ENCODE measurements around the gene ZNF84. TPM values are rescaled to one million over a fixed set of nuclear protein-coding genes. Genes with fewer than 3 reads are reported as not detected.

The ZNF84 gene
- total RNA-seq, 1 experiment from 2014 or later, result 18.0 TPM

DNA sequence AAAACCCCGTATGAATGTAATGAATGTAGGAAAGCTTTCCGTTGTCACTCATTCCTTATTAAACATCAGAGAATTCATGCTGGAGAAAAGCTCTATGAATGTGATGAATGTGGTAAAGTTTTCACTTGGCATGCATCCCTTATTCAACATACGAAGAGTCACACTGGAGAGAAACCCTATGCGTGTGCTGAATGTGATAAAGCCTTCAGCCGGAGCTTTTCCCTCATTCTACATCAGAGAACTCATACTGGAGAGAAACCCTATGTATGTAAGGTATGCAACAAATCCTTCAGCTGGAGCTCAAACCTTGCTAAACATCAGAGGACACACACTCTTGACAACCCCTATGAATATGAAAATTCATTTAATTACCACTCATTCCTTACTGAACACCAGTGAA lies 68.9 kb downstream of the ZNF84 start:
- POLR2A ChIA-PET (ENCODE audit: unreplicated experiment), result no interaction called here

DNA sequence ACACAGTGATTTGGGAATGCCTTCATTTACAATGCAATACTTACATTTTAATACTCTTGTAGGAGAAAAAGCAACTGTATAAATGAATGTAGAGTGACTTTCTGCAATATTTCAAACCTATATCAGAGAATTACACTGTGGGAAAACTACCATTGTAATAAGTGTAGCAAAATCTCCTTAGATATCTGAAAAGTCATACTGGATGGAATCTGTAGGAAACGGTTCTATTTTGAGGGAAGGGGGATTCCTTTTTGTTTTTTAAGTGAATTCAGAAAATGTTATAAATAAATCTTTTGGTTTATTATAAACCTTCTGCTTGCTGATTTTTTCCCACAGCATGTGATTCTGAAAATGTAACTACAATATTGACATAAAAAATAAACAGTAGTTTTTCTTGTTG lies 69.8 kb downstream of the ZNF84 start:
- no TSS peak for BruUV-seq (replicated peaks)

More for the DNA sequence above, 68.9 kb downstream of the ZNF84 start:
- intact Hi-C loops (cut with micrococcal nuclease; ENCODE audit: unreplicated experiment), result no loop called here
- no peak overlapping the region for H3K4me3 ChIP-seq
- H3K9me2 ChIP-seq (ENCODE audit: insufficient read depth), result no peaks in the 10 kb centered on the region
- H3K27ac ChIP-seq, result no peak overlapping the region
- no peaks in the 10 kb centered on the region for H4K20me1 ChIP-seq (ENCODE audit: insufficient read depth)
- H3K4me2 ChIP-seq, result no peak overlapping the region
- H3K4me1 ChIP-seq (replicated peaks; ENCODE audit: insufficient read depth), result no peaks in the 10 kb centered on the region
- no peaks in the 10 kb centered on the region for H3K79me2 ChIP-seq (ENCODE audit: low read depth)
- no peak overlapping the region for H2AFZ ChIP-seq
- CTCF ChIA-PET, result no interaction called here
- peaks cover 11% of the 10 kb centered on the region for H3F3A ChIP-seq (ENCODE audit: insufficient read depth, low read depth)
- no peak for DNase-seq
- peaks cover 52% of the 10 kb centered on the region for H3K36me3 ChIP-seq (ENCODE audit: low read depth)
- no peak for TF ChIP-seq EZH2 (IDR thresholded peaks at IDR 0.05; ENCODE audit: low read depth)
- no peaks in the 10 kb centered on the region for H3K27me3 ChIP-seq (ENCODE audit: insufficient read depth, low read depth)
- peaks cover 83% of the 10 kb centered on the region for H3K9me3 ChIP-seq (ENCODE audit: insufficient read depth, low read depth)
- BruUV-seq (replicated peaks), result no TSS peak

DNA sequence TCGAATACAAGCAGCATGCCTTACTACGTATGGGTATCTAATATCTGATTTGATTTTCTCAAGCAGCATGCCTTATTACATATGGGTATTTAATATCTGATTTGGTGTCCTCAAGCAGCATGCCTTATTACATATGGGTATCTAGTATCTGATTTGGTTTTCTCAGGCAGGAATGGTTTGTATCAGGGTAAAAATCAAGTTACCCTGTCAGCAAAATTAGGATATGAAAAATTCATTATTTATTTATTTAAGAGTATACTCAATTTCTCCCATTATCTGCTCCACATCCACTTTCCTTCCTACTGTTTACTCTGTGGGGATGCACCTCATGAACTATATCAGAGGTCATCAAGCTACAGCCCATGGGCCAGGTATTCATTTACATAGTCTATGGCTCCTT lies 70.8 kb downstream of the ZNF84 start:
- H3K9me2 ChIP-seq (ENCODE audit: insufficient read depth), result no peaks in the 10 kb centered on the region
- H3K4me1 ChIP-seq (replicated peaks; ENCODE audit: insufficient read depth), result no peaks in the 10 kb centered on the region
- H3K9me3 ChIP-seq (ENCODE audit: insufficient read depth, low read depth), result peaks cover 76% of the 10 kb centered on the region
- no peak overlapping the region for H3K4me2 ChIP-seq
- peaks cover 11% of the 10 kb centered on the region for H3F3A ChIP-seq (ENCODE audit: insufficient read depth, low read depth)
- H3K79me2 ChIP-seq (ENCODE audit: low read depth), result no peaks in the 10 kb centered on the region
- BruUV-seq (replicated peaks), result no TSS peak
- no peak overlapping the region for H2AFZ ChIP-seq
- ChIA-PET POLR2A (ENCODE audit: unreplicated experiment) (no interaction called here), CTCF (no interaction called here)
- intact Hi-C loops (cut with micrococcal nuclease; ENCODE audit: unreplicated experiment), result no loop called here
- H4K20me1 ChIP-seq (ENCODE audit: insufficient read depth), result no peaks in the 10 kb centered on the region
- TF ChIP-seq, protein P1, sequence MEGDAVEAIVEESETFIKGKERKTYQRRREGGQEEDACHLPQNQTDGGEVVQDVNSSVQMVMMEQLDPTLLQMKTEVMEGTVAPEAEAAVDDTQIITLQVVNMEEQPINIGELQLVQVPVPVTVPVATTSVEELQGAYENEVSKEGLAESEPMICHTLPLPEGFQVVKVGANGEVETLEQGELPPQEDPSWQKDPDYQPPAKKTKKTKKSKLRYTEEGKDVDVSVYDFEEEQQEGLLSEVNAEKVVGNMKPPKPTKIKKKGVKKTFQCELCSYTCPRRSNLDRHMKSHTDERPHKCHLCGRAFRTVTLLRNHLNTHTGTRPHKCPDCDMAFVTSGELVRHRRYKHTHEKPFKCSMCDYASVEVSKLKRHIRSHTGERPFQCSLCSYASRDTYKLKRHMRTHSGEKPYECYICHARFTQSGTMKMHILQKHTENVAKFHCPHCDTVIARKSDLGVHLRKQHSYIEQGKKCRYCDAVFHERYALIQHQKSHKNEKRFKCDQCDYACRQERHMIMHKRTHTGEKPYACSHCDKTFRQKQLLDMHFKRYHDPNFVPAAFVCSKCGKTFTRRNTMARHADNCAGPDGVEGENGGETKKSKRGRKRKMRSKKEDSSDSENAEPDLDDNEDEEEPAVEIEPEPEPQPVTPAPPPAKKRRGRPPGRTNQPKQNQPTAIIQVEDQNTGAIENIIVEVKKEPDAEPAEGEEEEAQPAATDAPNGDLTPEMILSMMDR (conservative IDR thresholded peaks at IDR 0.05), result no peak
- no peak for TF ChIP-seq EZH2 (IDR thresholded peaks at IDR 0.05; ENCODE audit: low read depth)
- no peak overlapping the region for H3K27ac ChIP-seq
- H3K36me3 ChIP-seq (ENCODE audit: low read depth), result peaks cover 37% of the 10 kb centered on the region
- no peak overlapping the region for H3K4me3 ChIP-seq
- no peak for DNase-seq
- H3K27me3 ChIP-seq (ENCODE audit: insufficient read depth, low read depth), result no peaks in the 10 kb centered on the region

More for the DNA sequence above, 69.8 kb downstream of the ZNF84 start:
- Histone ChIP-seq H4K20me1 (ENCODE audit: insufficient read depth) (no peaks in the 10 kb centered on the region), H3K4me1 (replicated peaks; ENCODE audit: insufficient read depth) (no peaks in the 10 kb centered on the region), H3K27ac (no peak overlapping the region), H3K27me3 (ENCODE audit: insufficient read depth, low read depth) (no peaks in the 10 kb centered on the region), H3K4me3 (no peak overlapping the region), H3K36me3 (ENCODE audit: low read depth) (peaks cover 44% of the 10 kb centered on the region), H3K9me3 (ENCODE audit: insufficient read depth, low read depth) (peaks cover 79% of the 10 kb centered on the region), H2AFZ (no peak overlapping the region), H3F3A (ENCODE audit: insufficient read depth, low read depth) (peaks cover 11% of the 10 kb centered on the region), H3K79me2 (ENCODE audit: low read depth) (no peaks in the 10 kb centered on the region), H3K9me2 (ENCODE audit: insufficient read depth) (no peaks in the 10 kb centered on the region), H3K4me2 (no peak overlapping the region)
- intact Hi-C loops (cut with micrococcal nuclease; ENCODE audit: unreplicated experiment), result no loop called here
- TF ChIP-seq EZH2 (IDR thresholded peaks at IDR 0.05; ENCODE audit: low read depth), result no peak
- TF ChIP-seq, protein P1 (conservative IDR thresholded peaks at IDR 0.05), result no peak
- DNase-seq, result no peak
- POLR2A ChIA-PET (ENCODE audit: unreplicated experiment), result no interaction called here
- CTCF ChIA-PET, result no interaction called here

Other genes starting within 250 kb of the ZNF84 start
- 69.3 and 72.7 TPM in 2 replicates for gene GOLGA3, start 208.6 kb upstream of the ZNF84 start, total RNA-seq (2021)
- 15.5 and 17.8 TPM in 2 replicates for gene CHFR, start 149.9 kb upstream of the ZNF84 start, total RNA-seq (2021)
- gene ZNF605, start 81.2 kb upstream of the ZNF84 start, total RNA-seq (2021), result 10.9 and 13.5 TPM in 2 replicates
- gene ZNF26, start 51.1 kb upstream of the ZNF84 start, total RNA-seq (2021), result 13.2 and 20.6 TPM in 2 replicates
- gene ZNF140, start 43.4 kb downstream of the ZNF84 start, total RNA-seq (2021), result 10.2 and 11.1 TPM in 2 replicates
- gene ZNF891, start 92.8 kb downstream of the ZNF84 start, total RNA-seq (2021), result 2.4 and 3.2 TPM in 2 replicates
- 7.3 and 9.5 TPM in 2 replicates for gene ZNF10, start 93.1 kb downstream of the ZNF84 start, total RNA-seq (2021)
- gene ZNF268, start 144.0 kb downstream of the ZNF84 start, total RNA-seq (2021), result 14.0 and 14.7 TPM in 2 replicates
- not detected in 2 replicates for gene ANHX, start 198.4 kb downstream of the ZNF84 start, total RNA-seq (2021)

Measured in PC-9 (cell line).